Heart left ventricle (tissue), 13 donors: ENCODE measurements around the gene GAPDH.

Experiments used
- POLR2A ChIP-seq, 2 donors: fragments of 450-650 bp; IDR thresholded peaks; one replicate each; pipeline ENCODE4 v1.6.1; 2017; ENCODE audit warnings: antibody characterized with exemption in 2 of 2, mild to moderate bottlenecking in 2 of 2, moderate library complexity in 2 of 2
- TF ChIP-seq, protein P1 (sequence below), 12 donors: fragments of 200-600 bp; sonication (generic) in 4 of 12; IDR thresholded peaks; one replicate each; pipeline versions ENCODE4 v1.5.0 to v1.8.0; 2018 to 2022; ENCODE audit warnings: antibody characterized with exemption in 12 of 12, mild to moderate bottlenecking in 5 of 12
- donor health status: ischemic (EF 13 %, LVEDD 7.1; RV severe dilation, severe dysfunction).
- donor health status: DM: no; HTN: yes; CAD: no.
- donor health status: DM: no; HTN: no; CAD: no.
- donor health status: ischemic (EF 25% LVEDD 6.9; RV normal size, moderate dysfunction).
- donor health status: ischemic (EF 25% LVEDD 5.7; RV mildly dilated, moderate dysfunction).
- donor health status: ischemic (EF 35%, LVEDD 5.7; RV mildly dilated, moderate dysfunction).
- donor health status: nonischemic (EF 11% LVEDD 7.7; RV severe dilation, severe dysfunction).
- donor health status: DM: yes; HTN: yes; CAD: no.
- donor health status: PGD.
- donor health status: ischemic (EF 29% LVEDD 5.4; RV normal size, mild dysfunction).
- donor health status: nonischemic (EF 23%, LVEDD 6.1; RV moderate dilation, normal function).

DNA sequence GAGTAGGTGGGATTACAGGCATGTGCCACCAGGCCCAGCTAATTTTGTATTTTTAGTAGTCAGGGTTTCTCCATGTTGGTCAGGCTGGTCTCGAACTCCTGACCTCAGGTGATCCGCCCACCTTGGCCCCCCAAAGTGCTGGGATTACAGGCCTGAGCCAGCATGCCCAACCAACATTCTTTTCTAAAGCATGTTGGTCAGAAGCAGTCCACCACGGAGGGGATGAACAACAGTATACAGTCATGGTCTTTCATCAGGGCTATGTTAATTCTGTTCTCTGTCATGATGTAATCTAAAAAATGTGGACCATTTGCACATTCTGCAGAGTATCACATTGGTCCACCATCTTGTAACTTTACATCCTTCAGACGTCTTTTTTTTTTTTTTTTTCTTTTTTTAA lies 44.9 kb upstream of the GAPDH start:
- no peak for TF ChIP-seq POLR2A (IDR thresholded peaks at IDR 0.05)
- TF ChIP-seq, protein P1, sequence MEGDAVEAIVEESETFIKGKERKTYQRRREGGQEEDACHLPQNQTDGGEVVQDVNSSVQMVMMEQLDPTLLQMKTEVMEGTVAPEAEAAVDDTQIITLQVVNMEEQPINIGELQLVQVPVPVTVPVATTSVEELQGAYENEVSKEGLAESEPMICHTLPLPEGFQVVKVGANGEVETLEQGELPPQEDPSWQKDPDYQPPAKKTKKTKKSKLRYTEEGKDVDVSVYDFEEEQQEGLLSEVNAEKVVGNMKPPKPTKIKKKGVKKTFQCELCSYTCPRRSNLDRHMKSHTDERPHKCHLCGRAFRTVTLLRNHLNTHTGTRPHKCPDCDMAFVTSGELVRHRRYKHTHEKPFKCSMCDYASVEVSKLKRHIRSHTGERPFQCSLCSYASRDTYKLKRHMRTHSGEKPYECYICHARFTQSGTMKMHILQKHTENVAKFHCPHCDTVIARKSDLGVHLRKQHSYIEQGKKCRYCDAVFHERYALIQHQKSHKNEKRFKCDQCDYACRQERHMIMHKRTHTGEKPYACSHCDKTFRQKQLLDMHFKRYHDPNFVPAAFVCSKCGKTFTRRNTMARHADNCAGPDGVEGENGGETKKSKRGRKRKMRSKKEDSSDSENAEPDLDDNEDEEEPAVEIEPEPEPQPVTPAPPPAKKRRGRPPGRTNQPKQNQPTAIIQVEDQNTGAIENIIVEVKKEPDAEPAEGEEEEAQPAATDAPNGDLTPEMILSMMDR (IDR thresholded peaks at IDR 0.05): no peak
